Measurements from ENCODE around the gene SIK1. TPM values are rescaled to one million over a fixed set of nuclear protein-coding genes. Genes with fewer than 3 reads are reported as not detected.
"Not testable (repeated sequence)": the region's sequence is repeated elsewhere in the genome, so short reads cannot be mapped to it uniquely, and the experiment has no call there.

SIK1 gene
- total RNA-seq (2021; ENCODE audit: unreplicated experiment) (32.3 TPM), Bru-seq, nascent RNA (percentile 54 among the genes with signal in this experiment), BruChase-seq, experiment 1, labeled RNA remaining after a 2-hour chase (percentile 77 among the genes with signal in this experiment), BruChase-seq, experiment 2, labeled RNA remaining after a 6-hour chase (percentile 60 among the genes with signal in this experiment)
- 12.1 TPM for polyA plus RNA-seq (2012; ENCODE audit: insufficient read length)
- long read RNA-seq, full-length matches to known transcripts, result 4 of 24 reads
- long read RNA-seq, partial matches to known transcripts, result 8 of 24 reads
- long read RNA-seq, other reads (novel, unspliced or antisense), result 12 of 24 reads

GRCh38 chr21:43426404-43427241 lies at the start of gene SIK1:
TSS of gene SIK1 (minus strand) at chr21:43427131. CDS start at chr21:43426178, 953 bp downstream.
- intact Hi-C loops (cut with micrococcal nuclease; ENCODE audit: unreplicated experiment); in situ Hi-C loops (cut with HindIII; ENCODE audit: low pct_unique_long_range_greater_than_20kb, low sequenced_read_pairs); H3K4me3 ChIP-seq (ENCODE audit: low read depth in 2 of 2, low read length in 2 of 2): not testable (repeated sequence)

GRCh38 chr21:43471597-43472242 lies 44.8 kb upstream of the SIK1 start:
- ATAC-seq; H3K4me3 ChIP-seq (ENCODE audit: low read depth in 2 of 2, low read length in 2 of 2); DNase-seq (ENCODE audit: low read depth, low spot score); H3K36me3 ChIP-seq (ENCODE audit: control insufficient read depth, insufficient read depth, low read length); H3K4me1 ChIP-seq (ENCODE audit: control insufficient read depth, insufficient read depth, low read length); H3K9me3 ChIP-seq (ENCODE audit: control insufficient read depth, insufficient read depth, low read depth, low read length); H3K27me3 ChIP-seq (ENCODE audit: control insufficient read depth, insufficient read depth, low read length); CTCF ChIA-PET; H3K27ac ChIP-seq (ENCODE audit: low read length); POLR2A ChIA-PET; BruUV-seq (replicated peaks); in situ Hi-C loops (cut with HindIII; ENCODE audit: low pct_unique_long_range_greater_than_20kb, low sequenced_read_pairs); intact Hi-C loops (cut with micrococcal nuclease; ENCODE audit: unreplicated experiment): not testable (repeated sequence)

More at GRCh38 chr21:43426404-43427241, at the start of gene SIK1:
- H3K9me3 ChIP-seq (ENCODE audit: control insufficient read depth, insufficient read depth, low read depth, low read length); BruUV-seq (replicated peaks); POLR2A ChIA-PET; H3K27me3 ChIP-seq (ENCODE audit: control insufficient read depth, insufficient read depth, low read length); H3K27ac ChIP-seq (ENCODE audit: low read length); H3K36me3 ChIP-seq (ENCODE audit: control insufficient read depth, insufficient read depth, low read length); CTCF ChIA-PET; H3K4me1 ChIP-seq (ENCODE audit: control insufficient read depth, insufficient read depth, low read length); DNase-seq (ENCODE audit: low read depth, low spot score): not testable (repeated sequence)
- ATAC-seq, result peak; percentile 22

GRCh38 chr21:43469719-43470458 lies 43.0 kb upstream of the SIK1 start:
- H3K27ac ChIP-seq (ENCODE audit: low read length); H3K4me3 ChIP-seq (ENCODE audit: low read depth in 2 of 2, low read length in 2 of 2); in situ Hi-C loops (cut with HindIII; ENCODE audit: low pct_unique_long_range_greater_than_20kb, low sequenced_read_pairs); intact Hi-C loops (cut with micrococcal nuclease; ENCODE audit: unreplicated experiment); H3K4me1 ChIP-seq (ENCODE audit: control insufficient read depth, insufficient read depth, low read length); ATAC-seq; POLR2A ChIA-PET; H3K27me3 ChIP-seq (ENCODE audit: control insufficient read depth, insufficient read depth, low read length); H3K36me3 ChIP-seq (ENCODE audit: control insufficient read depth, insufficient read depth, low read length); BruUV-seq (replicated peaks); H3K9me3 ChIP-seq (ENCODE audit: control insufficient read depth, insufficient read depth, low read depth, low read length); CTCF ChIA-PET; DNase-seq (ENCODE audit: low read depth, low spot score): not testable (repeated sequence)

GRCh38 chr21:43467785-43468184 lies 40.9 kb upstream of the SIK1 start:
- CTCF ChIA-PET, result no interaction called here
- Histone ChIP-seq H3K4me3 (ENCODE audit: low read depth in 2 of 2, low read length in 2 of 2) (no peak overlapping the region), H3K27me3 (ENCODE audit: control insufficient read depth, insufficient read depth, low read length) (no peaks in the 10 kb centered on the region), H3K9me3 (ENCODE audit: control insufficient read depth, insufficient read depth, low read depth, low read length) (no peaks in the 10 kb centered on the region), H3K36me3 (ENCODE audit: control insufficient read depth, insufficient read depth, low read length) (no peaks in the 10 kb centered on the region), H3K27ac (ENCODE audit: low read length) (no peak overlapping the region), H3K4me1 (ENCODE audit: control insufficient read depth, insufficient read depth, low read length) (no peaks in the 10 kb centered on the region)
- intact Hi-C loops (cut with micrococcal nuclease; ENCODE audit: unreplicated experiment) (no loop called here), in situ Hi-C loops (cut with HindIII; ENCODE audit: low pct_unique_long_range_greater_than_20kb, low sequenced_read_pairs) (no loop called here)
- POLR2A ChIA-PET, result no interaction called here
- no TSS peak for BruUV-seq (replicated peaks)
- DNase-seq (ENCODE audit: low read depth, low spot score), result no peak
- ATAC-seq, result no peak
- no peak for TF ChIP-seq POLR2AphosphoS5 (IDR thresholded peaks at IDR 0.05; ENCODE audit: low read depth, low read length)
- no peak for TF ChIP-seq REST (IDR thresholded peaks at IDR 0.05; ENCODE audit: insufficient read depth in 1 of 2, low read depth in 2 of 2, low read length in 1 of 2)
- TF ChIP-seq SIN3A (IDR thresholded peaks at IDR 0.05; ENCODE audit: borderline replicate concordance, insufficient read depth, low read depth, low read length), result no peak
- no peak for TF ChIP-seq TCF7L2 (IDR thresholded peaks at IDR 0.05; ENCODE audit: low read depth, low read length)
- no peak for TF ChIP-seq CTCF (IDR thresholded peaks at IDR 0.05)
